ENCODE results near the gene KLHL21. TPM values are rescaled to one million over a fixed set of nuclear protein-coding genes. Genes with fewer than 3 reads are reported as not detected.

KLHL21 gene
- total RNA-seq, 1 experiment from 2014 or later: 27.5 TPM

- Histone ChIP-seq H3K27ac (ENCODE audit: low read depth, low read length) (no peak overlapping the region), H3K79me2 (ENCODE audit: insufficient read depth, low read length) (no peaks in the 10 kb centered on the region), H3K4me3 (replicated peaks in 1 of 2; ENCODE audit: low read depth in 1 of 2, low read length in 2 of 2) (no peak overlapping the region), H3K4me2 (ENCODE audit: low read length) (no peak overlapping the region), H3K9ac (ENCODE audit: low read length) (no peak overlapping the region), H2AFZ (ENCODE audit: low read depth, low read length, poor library complexity, severe bottlenecking) (no peak overlapping the region), H4K20me1 (ENCODE audit: insufficient read depth) (no peaks in the 10 kb centered on the region), H3K36me3 (ENCODE audit: control insufficient read depth in 1 of 2, insufficient read depth in 2 of 2, low read length in 2 of 2) (no peaks in the 10 kb centered on the region), H3K4me1 (ENCODE audit: control insufficient read depth in 1 of 2, insufficient read depth in 2 of 2, low read length in 2 of 2) (no peaks in the 10 kb centered on the region), H3K9me3 (ENCODE audit: control insufficient read depth in 1 of 2, insufficient read depth in 1 of 2, low read depth in 1 of 2, low read length in 2 of 2) (no peaks in the 10 kb centered on the region), H3K27me3 (ENCODE audit: insufficient read depth, low read length) (peaks cover 7% of the 10 kb centered on the region; the same call in 1 of the 2 replicates), H3K9me2 (ENCODE audit: insufficient read depth) (no peaks in the 10 kb centered on the region)
- no peak for ATAC-seq
- DNase-seq (ENCODE audit: low read depth, low spot score): no peak
- BruUV-seq (replicated peaks): no TSS peak
- TF ChIP-seq CTCF (IDR thresholded peaks at IDR 0.05 in 2 of 3, conservative IDR thresholded peaks at IDR 0.05 in 1 of 3; ENCODE audit: borderline replicate concordance in 1 of 3, insufficient read depth in 1 of 3, low read depth in 2 of 3, low read length in 2 of 3) (no peak), YY1 (IDR thresholded peaks at IDR 0.05; ENCODE audit: extremely low read depth, insufficient replicate concordance, low read depth, low read length) (no peak), ZNF274 (IDR thresholded peaks at IDR 0.05; ENCODE audit: low read depth, low read length) (no peak), CEBPB (IDR thresholded peaks at IDR 0.05; ENCODE audit: low read depth) (no peak), FOSL1 (IDR thresholded peaks at IDR 0.05; ENCODE audit: low read depth) (no peak)
- CTCF ChIA-PET: no interaction called here
- RAD21 ChIA-PET (ENCODE audit: low non-redundant PET in 1 of 2, low total read pairs in 2 of 2, uncharacterized antibody in 2 of 2, unreplicated experiment in 2 of 2): no interaction called here
- intact Hi-C loops (cut with micrococcal nuclease): no loop called here
- POLR2A ChIA-PET: no interaction called here
These were observed 29.9 kb downstream of the KLHL21 start for GRCh38 chr1:6572653-6573383.

- intact Hi-C loops (cut with micrococcal nuclease): no loop called here
- Histone ChIP-seq H3K36me3 (ENCODE audit: control insufficient read depth in 1 of 2, insufficient read depth in 2 of 2, low read length in 2 of 2) (no peaks in the 10 kb centered on the region), H3K4me2 (ENCODE audit: low read length) (no peak overlapping the region), H3K9me3 (ENCODE audit: control insufficient read depth in 1 of 2, insufficient read depth in 1 of 2, low read depth in 1 of 2, low read length in 2 of 2) (no peaks in the 10 kb centered on the region), H3K27me3 (ENCODE audit: insufficient read depth, low read length) (peaks cover 7% of the 10 kb centered on the region; the same call in 1 of the 2 replicates), H3K79me2 (ENCODE audit: insufficient read depth, low read length) (no peaks in the 10 kb centered on the region), H2AFZ (ENCODE audit: low read depth, low read length, poor library complexity, severe bottlenecking) (no peak overlapping the region), H3K4me1 (ENCODE audit: control insufficient read depth in 1 of 2, insufficient read depth in 2 of 2, low read length in 2 of 2) (no peaks in the 10 kb centered on the region), H3K9me2 (ENCODE audit: insufficient read depth) (no peaks in the 10 kb centered on the region), H3K4me3 (replicated peaks in 1 of 2; ENCODE audit: low read depth in 1 of 2, low read length in 2 of 2) (no peak overlapping the region), H3K9ac (ENCODE audit: low read length) (no peak overlapping the region), H4K20me1 (ENCODE audit: insufficient read depth) (no peaks in the 10 kb centered on the region), H3K27ac (ENCODE audit: low read depth, low read length) (no peak overlapping the region)
- RAD21 ChIA-PET (ENCODE audit: low non-redundant PET in 1 of 2, low total read pairs in 2 of 2, uncharacterized antibody in 2 of 2, unreplicated experiment in 2 of 2): no interaction called here
- POLR2A ChIA-PET: no interaction called here
- CTCF ChIA-PET: interaction anchor here (1.2 kb wide), 1 partner anchor 9 kb away, joined by 3 read pairs; the partner anchor contains the start of gene ZBTB48
- ATAC-seq (no peak), DNase-seq (ENCODE audit: low read depth, low spot score) (no peak)
- no TSS peak for BruUV-seq (replicated peaks)
- TF ChIP-seq EZH2phosphoT487 (IDR thresholded peaks at IDR 0.05; ENCODE audit: borderline replicate concordance): no peak
- TF ChIP-seq RAD21 (IDR thresholded peaks at IDR 0.05; ENCODE audit: low read depth): no peak
- no peak for TF ChIP-seq YY1 (IDR thresholded peaks at IDR 0.05; ENCODE audit: extremely low read depth, insufficient replicate concordance, low read depth, low read length)
- no peak for TF ChIP-seq REST (IDR thresholded peaks at IDR 0.05; ENCODE audit: low read depth)
- TF ChIP-seq ZFX (IDR thresholded peaks at IDR 0.05): no peak
- TF ChIP-seq CTCF (IDR thresholded peaks at IDR 0.05 in 2 of 3, conservative IDR thresholded peaks at IDR 0.05 in 1 of 3; ENCODE audit: borderline replicate concordance in 1 of 3, insufficient read depth in 1 of 3, low read depth in 2 of 3, low read length in 2 of 3): no peak
- TF ChIP-seq SP1 (IDR thresholded peaks at IDR 0.05; ENCODE audit: low read depth): no peak
These were observed 31.7 kb downstream of the KLHL21 start for GRCh38 chr1:6570987-6571386.
